K562 (cell line): ENCODE results near the gene RANBP3. TPM values are rescaled to one million over a fixed set of nuclear protein-coding genes. Genes with fewer than 3 reads are reported as not detected.
A peak's percentile ranks its signal among the peaks of the same experiment; 100 is the strongest.

Experiments used
- ADNP ChIP-seq: fragments of 200-800 bp; sonication (Bioruptor generic); IDR thresholded peaks from 2 replicates; pipeline ENCODE4 v1.6.1; 2016; ENCODE audit warnings: missing genetic modification characterization, missing compliant biosample characterization
- BCOR ChIP-seq: fragments of 450-650 bp; IDR thresholded peaks from 2 replicates; pipeline ENCODE4 v1.6.1; 2016
- CBFA2T2 ChIP-seq: fragments of 450-650 bp; conservative IDR thresholded peaks from 2 replicates; pipeline ENCODE4 v1.6.1; 2017; ENCODE audit warnings: mild to moderate bottlenecking
- CEBPG ChIP-seq, 3 experiments: fragments of 200-800 bp in 1 of 3; sonication (Bioruptor generic) in 1 of 3; sonication (generic) in 1 of 3; formaldehyde crosslinking in 1 of 3; IDR thresholded peaks in 2 of 3; conservative IDR thresholded peaks in 1 of 3; 2 replicates each; pipeline versions ENCODE4 v1.6.1 to v1.8.0; 2016 to 2022; ENCODE audit warnings: missing compliant biosample characterization in 2 of 3, missing genetic modification characterization in 2 of 3, mild to moderate bottlenecking in 1 of 3, missing genetic modification reagents in 1 of 3
- HIVEP1 ChIP-seq: fragments of 250-450 bp; sonication (Bioruptor Pico); IDR thresholded peaks from 2 replicates; pipeline ENCODE4 v1.4.0; 2020; ENCODE audit warnings: mild to moderate bottlenecking
- POLR2H ChIP-seq: IDR thresholded peaks from 2 replicates; pipeline ENCODE4 v1.6.1; 2016; ENCODE audit warnings: missing genetic modification characterization, low read depth, mild to moderate bottlenecking, control low read depth, missing compliant biosample characterization, moderate library complexity
- RBM39 ChIP-seq: fragments of 200-400 bp; formaldehyde crosslinking; optimal IDR thresholded peaks from 2 replicates; pipeline ENCODE3; 2018; ENCODE audit warnings: low read depth, low read length
- SP1 ChIP-seq: sonication (generic); formaldehyde crosslinking; IDR thresholded peaks from 2 replicates; pipeline ENCODE4 v1.8.1; 2022; ENCODE audit warnings: mild to moderate bottlenecking, missing genetic modification reagents
- SRSF9 ChIP-seq: fragments of 200-400 bp; formaldehyde crosslinking; IDR thresholded peaks from 2 replicates; pipeline ENCODE4 v1.6.1; 2017; ENCODE audit warnings: low read depth, low read length, borderline replicate concordance
- polyA plus RNA-seq, 8 experiments: library from polyadenylated mRNA; depleted of rRNA in 4 of 8; stranded (reverse) in 5 of 8; unstranded in 3 of 8; fragments of >200 nt; fragmentation: Nextera tagmentation in 2 of 8; fragmentation: Illumina TruSeq in 1 of 8; extraction: Ambion mirVana in 2 of 8; extraction: Trizol in 1 of 8; gene quantifications; 2 replicates each; pipeline versions ENCODE4 v1.2.1 to v1.2.3, GENCODE V29; 2011 to 2014; ENCODE audit warnings: inconsistent platforms in 1 of 8, missing spikeins in 1 of 8
- total RNA-seq, 7 experiments: library from RNA; depleted of rRNA in 6 of 7; stranded (reverse); fragments of >200 nt in 6 of 7; fragmentation: Illumina TruSeq in 2 of 7; extraction: Trizol in 2 of 7; gene quantifications; 2 replicates each; pipeline versions ENCODE4 v1.2.1 to v1.2.3, GENCODE V29; 2011 to 2021; ENCODE audit warnings: low replicate concordance in 1 of 7
- TF ChIP-seq, protein P1 (sequence below), 2 experiments: fragments of 450-650 bp; formaldehyde crosslinking in 1 of 2; IDR thresholded peaks; 2 replicates each; pipeline versions ENCODE4 v1.4.0 to v1.6.1; 2014 to 2020; ENCODE audit warnings: mild to moderate bottlenecking in 2 of 2, borderline replicate concordance in 1 of 2, low read depth in 1 of 2
- TF ChIP-seq, protein P2 (sequence below): fragments of 250-450 bp; sonication (Bioruptor Pico); IDR thresholded peaks from 2 replicates; pipeline ENCODE4 v1.5.1; 2021; ENCODE audit warnings: mild to moderate bottlenecking
- TF ChIP-seq, protein P3 (sequence below), 2 experiments: fragments of 450-650 bp in 1 of 2; sonication (generic) in 1 of 2; formaldehyde crosslinking; conservative IDR thresholded peaks; 2 replicates each; pipeline versions ENCODE4 v1.4.0 to v1.8.1; 2020 to 2022; ENCODE audit warnings: mild to moderate bottlenecking in 1 of 2, missing genetic modification reagents in 1 of 2
- TF ChIP-seq, protein P4 (sequence below): sonication (generic); formaldehyde crosslinking; IDR thresholded peaks from 2 replicates; pipeline ENCODE4 v1.8.0; 2022; ENCODE audit warnings: mild to moderate bottlenecking, missing genetic modification reagents

RANBP3 gene
- total and polyA plus RNA-seq, 9 of the 15 experiments (the other 6 are each of a cell fraction or from before 2014, with no cell fraction given) = 0.90 to 95.1 (median 63.2) TPM

DNA sequence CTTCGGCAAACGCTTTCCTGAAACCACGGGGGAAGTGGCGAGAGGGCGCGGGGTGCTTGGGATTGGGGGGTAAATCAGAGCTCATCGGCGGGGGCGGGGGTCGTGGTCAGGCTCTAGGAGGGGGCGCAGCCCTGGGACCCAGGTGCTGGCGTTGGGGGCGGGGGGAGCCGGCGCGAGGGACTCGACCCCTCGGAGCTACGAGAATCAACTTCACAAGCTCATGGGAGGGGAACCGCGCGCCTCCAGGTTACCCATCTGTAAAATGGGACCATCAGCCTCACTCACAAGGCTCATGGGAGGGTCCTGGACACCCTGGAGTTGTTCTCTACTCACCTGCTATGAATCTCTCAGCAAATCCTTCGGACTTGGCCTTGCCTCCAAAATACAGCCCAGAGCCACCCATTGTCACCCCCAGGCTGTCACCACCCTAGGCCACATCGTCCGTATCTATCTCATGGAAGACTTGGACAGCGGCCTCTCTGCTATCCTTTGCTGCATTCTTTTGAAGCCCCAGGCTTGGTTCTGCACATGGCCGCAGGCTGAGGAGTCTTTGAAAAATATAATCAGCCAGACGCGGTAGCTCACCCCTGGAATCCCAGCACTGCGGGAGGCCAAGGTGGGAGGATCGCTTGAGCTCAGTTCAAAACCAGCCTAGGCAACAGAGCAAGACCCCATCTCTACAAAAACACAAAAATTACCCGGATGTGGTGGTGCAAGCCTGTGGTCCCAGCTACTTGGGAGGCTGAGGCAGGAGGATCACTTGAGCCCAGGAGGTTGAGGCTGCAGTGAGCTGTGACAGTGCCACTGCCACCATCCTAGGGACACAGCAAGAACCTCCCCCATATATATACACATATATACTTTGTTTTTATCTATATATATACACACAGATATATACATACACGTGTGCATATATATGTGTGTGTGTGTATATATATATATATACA is 939 bp upstream of the RANBP3 start (continued):
- TF ChIP-seq, protein P1, sequence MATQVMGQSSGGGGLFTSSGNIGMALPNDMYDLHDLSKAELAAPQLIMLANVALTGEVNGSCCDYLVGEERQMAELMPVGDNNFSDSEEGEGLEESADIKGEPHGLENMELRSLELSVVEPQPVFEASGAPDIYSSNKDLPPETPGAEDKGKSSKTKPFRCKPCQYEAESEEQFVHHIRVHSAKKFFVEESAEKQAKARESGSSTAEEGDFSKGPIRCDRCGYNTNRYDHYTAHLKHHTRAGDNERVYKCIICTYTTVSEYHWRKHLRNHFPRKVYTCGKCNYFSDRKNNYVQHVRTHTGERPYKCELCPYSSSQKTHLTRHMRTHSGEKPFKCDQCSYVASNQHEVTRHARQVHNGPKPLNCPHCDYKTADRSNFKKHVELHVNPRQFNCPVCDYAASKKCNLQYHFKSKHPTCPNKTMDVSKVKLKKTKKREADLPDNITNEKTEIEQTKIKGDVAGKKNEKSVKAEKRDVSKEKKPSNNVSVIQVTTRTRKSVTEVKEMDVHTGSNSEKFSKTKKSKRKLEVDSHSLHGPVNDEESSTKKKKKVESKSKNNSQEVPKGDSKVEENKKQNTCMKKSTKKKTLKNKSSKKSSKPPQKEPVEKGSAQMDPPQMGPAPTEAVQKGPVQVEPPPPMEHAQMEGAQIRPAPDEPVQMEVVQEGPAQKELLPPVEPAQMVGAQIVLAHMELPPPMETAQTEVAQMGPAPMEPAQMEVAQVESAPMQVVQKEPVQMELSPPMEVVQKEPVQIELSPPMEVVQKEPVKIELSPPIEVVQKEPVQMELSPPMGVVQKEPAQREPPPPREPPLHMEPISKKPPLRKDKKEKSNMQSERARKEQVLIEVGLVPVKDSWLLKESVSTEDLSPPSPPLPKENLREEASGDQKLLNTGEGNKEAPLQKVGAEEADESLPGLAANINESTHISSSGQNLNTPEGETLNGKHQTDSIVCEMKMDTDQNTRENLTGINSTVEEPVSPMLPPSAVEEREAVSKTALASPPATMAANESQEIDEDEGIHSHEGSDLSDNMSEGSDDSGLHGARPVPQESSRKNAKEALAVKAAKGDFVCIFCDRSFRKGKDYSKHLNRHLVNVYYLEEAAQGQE (IDR thresholded peaks at IDR 0.05; ENCODE audit: borderline replicate concordance) = peak; percentile 22
- TF ChIP-seq, protein P1 (CRISPR knock-in tag; IDR thresholded peaks at IDR 0.05; ENCODE audit: low read depth) = no peak
- TF ChIP-seq, protein P2, sequence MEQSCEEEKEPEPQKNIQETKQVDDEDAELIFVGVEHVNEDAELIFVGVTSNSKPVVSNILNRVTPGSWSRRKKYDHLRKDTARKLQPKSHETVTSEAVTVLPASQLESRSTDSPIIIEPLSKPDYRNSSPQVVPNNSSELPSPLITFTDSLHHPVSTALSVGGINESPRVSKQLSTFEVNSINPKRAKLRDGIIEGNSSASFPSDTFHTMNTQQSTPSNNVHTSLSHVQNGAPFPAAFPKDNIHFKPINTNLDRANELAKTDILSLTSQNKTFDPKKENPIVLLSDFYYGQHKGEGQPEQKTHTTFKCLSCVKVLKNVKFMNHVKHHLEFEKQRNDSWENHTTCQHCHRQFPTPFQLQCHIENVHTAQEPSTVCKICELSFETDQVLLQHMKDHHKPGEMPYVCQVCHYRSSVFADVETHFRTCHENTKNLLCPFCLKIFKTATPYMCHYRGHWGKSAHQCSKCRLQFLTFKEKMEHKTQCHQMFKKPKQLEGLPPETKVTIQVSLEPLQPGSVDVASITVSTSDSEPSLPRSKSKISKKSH (CRISPR knock-in tag) = no peak
- TF ChIP-seq CBFA2T2 (no peak), SP1 (CRISPR knock-in tag) (no peak), POLR2H (tag) (no peak), SRSF9 (no peak), RBM39 (no peak), CEBPG (CRISPR knock-in tag; IDR thresholded peaks at IDR 0.05) (no peak), CEBPG (tag; conservative IDR thresholded peaks at IDR 0.05 in 1 of 2, IDR thresholded peaks at IDR 0.05 in 1 of 2) (no peak), ADNP (tag) (peak; percentile 97), HIVEP1 (CRISPR knock-in tag) (no peak), BCOR (peak; percentile 93)
- TF ChIP-seq, protein P3, sequence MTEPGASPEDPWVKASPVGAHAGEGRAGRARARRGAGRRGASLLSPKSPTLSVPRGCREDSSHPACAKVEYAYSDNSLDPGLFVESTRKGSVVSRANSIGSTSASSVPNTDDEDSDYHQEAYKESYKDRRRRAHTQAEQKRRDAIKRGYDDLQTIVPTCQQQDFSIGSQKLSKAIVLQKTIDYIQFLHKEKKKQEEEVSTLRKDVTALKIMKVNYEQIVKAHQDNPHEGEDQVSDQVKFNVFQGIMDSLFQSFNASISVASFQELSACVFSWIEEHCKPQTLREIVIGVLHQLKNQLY (CRISPR knock-in tag; conservative IDR thresholded peaks at IDR 0.05) = no peak
- TF ChIP-seq, protein P4, sequence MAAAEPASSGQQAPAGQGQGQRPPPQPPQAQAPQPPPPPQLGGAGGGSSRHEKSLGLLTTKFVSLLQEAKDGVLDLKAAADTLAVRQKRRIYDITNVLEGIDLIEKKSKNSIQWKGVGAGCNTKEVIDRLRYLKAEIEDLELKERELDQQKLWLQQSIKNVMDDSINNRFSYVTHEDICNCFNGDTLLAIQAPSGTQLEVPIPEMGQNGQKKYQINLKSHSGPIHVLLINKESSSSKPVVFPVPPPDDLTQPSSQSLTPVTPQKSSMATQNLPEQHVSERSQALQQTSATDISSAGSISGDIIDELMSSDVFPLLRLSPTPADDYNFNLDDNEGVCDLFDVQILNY = no peak
